HG03521 (cell line): ENCODE measurements around the gene OSTM1.
"Not testable (repeated sequence)": the region's sequence is repeated elsewhere in the genome, so short reads cannot be mapped to it uniquely, and the experiment has no call there.

Experiments used
- ATAC-seq: cut with Tn5 transposase; IDR thresholded peaks from one replicate; pipeline ENCODE4 v1.9.1; 2021; ENCODE audit warnings: mild to moderate bottlenecking, moderate library complexity; ENCODE audit not compliant: unreplicated experiment

The OSTM1 gene

GRCh38 chr6:108027056-108027455, 47.5 kb downstream of the OSTM1 start:
- no peak for ATAC-seq

GRCh38 chr6:108024427-108025073, 50.0 kb downstream of the OSTM1 start:
- ATAC-seq = no peak

GRCh38 chr6:108020472-108021116, 53.9 kb downstream of the OSTM1 start:
- no peak for ATAC-seq

- ATAC-seq = not testable (repeated sequence)
Measured at GRCh38 chr6:108016283-108016682, 58.3 kb downstream of the OSTM1 start.

GRCh38 chr6:108013787-108014439, 60.6 kb downstream of the OSTM1 start:
- no peak for ATAC-seq

GRCh38 chr6:108009894-108010293, 64.6 kb downstream of the OSTM1 start:
- ATAC-seq = no peak

- ATAC-seq = not testable (repeated sequence)
Measured at GRCh38 chr6:108009258-108009657, 65.3 kb downstream of the OSTM1 start.

- ATAC-seq = no peak
Measured at GRCh38 chr6:108008363-108008762, 66.2 kb downstream of the OSTM1 start.

- ATAC-seq = no peak
Measured at GRCh38 chr6:108005961-108006360, 68.6 kb downstream of the OSTM1 start.

- ATAC-seq = no peak
Measured at GRCh38 chr6:108004861-108005260, 69.7 kb downstream of the OSTM1 start.

GRCh38 chr6:108002365-108003221, 71.9 kb downstream of the OSTM1 start:
- ATAC-seq = no peak

- no peak for ATAC-seq
Measured at GRCh38 chr6:108001696-108002231, 72.8 kb downstream of the OSTM1 start.

GRCh38 chr6:108000259-108000658, 74.3 kb downstream of the OSTM1 start:
- ATAC-seq = not testable (repeated sequence)

- no peak for ATAC-seq
Measured at GRCh38 chr6:107999341-107999740, 75.2 kb downstream of the OSTM1 start.

- no peak for ATAC-seq
Measured at GRCh38 chr6:107991772-107992550, 82.6 kb downstream of the OSTM1 start.
